ENCODE data around the gene ANKFN1. TPM values are rescaled to one million over a fixed set of nuclear protein-coding genes. Genes with fewer than 3 reads are reported as not detected.

The ANKFN1 gene
- total and polyA plus RNA-seq, 10 of the 15 experiments (the other 5 are each of a cell fraction or from before 2014, with no cell fraction given), result 0.19 TPM; not detected in 9

DNA sequence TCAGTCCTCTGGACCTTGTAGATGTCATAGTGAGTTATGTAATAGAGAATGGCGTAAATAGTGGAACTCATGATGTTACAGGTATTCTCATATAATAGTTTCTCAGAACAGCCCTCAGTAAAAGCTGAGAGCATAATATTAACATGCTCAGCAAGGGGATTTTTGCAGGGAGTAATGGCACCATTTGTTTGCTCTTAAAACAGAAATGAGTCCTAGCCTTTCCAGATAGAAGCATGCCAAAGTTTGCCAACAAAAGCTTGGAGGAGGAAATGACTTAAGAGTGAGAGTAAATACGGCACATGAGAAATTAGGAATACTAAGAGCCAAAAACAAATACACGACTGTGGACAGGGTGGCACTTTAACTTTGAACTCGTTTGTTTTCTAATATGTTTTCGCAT lies 198.4 kb downstream of the ANKFN1 start:
- Histone ChIP-seq H4K20me1 (ENCODE audit: control insufficient read depth, insufficient read depth) (no peaks in the 10 kb centered on the region), H3K4me2 (ENCODE audit: control insufficient read depth, insufficient read depth) (no peak overlapping the region), H2AFZ (ENCODE audit: control insufficient read depth, low read depth, low read length) (no peak overlapping the region), H3K9ac (ENCODE audit: control insufficient read depth, insufficient read depth, low read length) (no peak overlapping the region), H3K4me3 (no peak overlapping the region), H3K27me3 (replicated peaks in 1 of 2; ENCODE audit: control insufficient read depth in 2 of 2, insufficient read depth in 2 of 2, low read length in 1 of 2) (no peaks in the 10 kb centered on the region), H3K27ac (ENCODE audit: control insufficient read depth, insufficient read depth) (no peak overlapping the region), H3K4me1 (ENCODE audit: control insufficient read depth, insufficient read depth, low read length) (no peaks in the 10 kb centered on the region), H3K9me3 (replicated peaks; ENCODE audit: control insufficient read depth, insufficient read depth, low read length) (no peaks in the 10 kb centered on the region), H3K36me3 (ENCODE audit: control insufficient read depth in 2 of 2, insufficient read depth in 2 of 2, low read length in 1 of 2) (no peaks in the 10 kb centered on the region), H3K79me2 (ENCODE audit: control insufficient read depth, insufficient read depth, low read length) (no peaks in the 10 kb centered on the region)
- ChIA-PET SMC1A (ENCODE audit: uncharacterized antibody, unreplicated experiment) (no interaction called here), CTCF (no interaction called here), POLR2A (no interaction called here), RAD21 (ENCODE audit: unreplicated experiment) (no interaction called here)
- no peak for FAIRE-seq
- TF ChIP-seq JUNB (IDR thresholded peaks at IDR 0.05) (no peak), SP1 (IDR thresholded peaks at IDR 0.05; ENCODE audit: low read depth, low read length) (no peak)
- in situ Hi-C loops (cut with MboI), result no loop called here
- DNase-seq (ENCODE audit: low read depth, low spot score), result no peak
- intact Hi-C loops (cut with micrococcal nuclease; ENCODE audit: unreplicated experiment), result no loop called here
- no TSS peak for BruUV-seq (replicated peaks)
- 22% methylated on average over 5 of the region's 5 CpGs for WGBS (ENCODE audit: insufficient coverage, insufficient replicate concordance, low lambda C conversion rate, missing lambda C conversion rate)
- no peak for ATAC-seq

DNA sequence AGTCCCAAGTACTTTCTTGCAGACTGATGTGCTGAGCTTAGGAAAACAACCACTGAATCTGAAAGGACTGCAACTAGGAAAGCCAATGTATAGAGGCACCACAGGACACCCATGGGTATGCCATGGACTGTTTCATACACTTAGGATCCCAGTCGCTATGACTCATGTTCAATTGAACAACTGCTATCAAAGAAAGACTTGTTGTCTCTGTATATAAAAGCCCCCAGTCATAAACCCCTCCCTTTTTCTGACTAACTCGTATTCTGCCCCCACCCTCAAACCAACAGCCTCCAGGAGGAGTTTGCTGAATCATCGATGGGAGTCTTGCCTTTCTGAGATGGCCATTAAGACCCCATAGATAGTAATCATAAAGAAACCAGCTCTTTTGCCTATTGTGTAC lies 205.4 kb downstream of the ANKFN1 start:
- ChIA-PET CTCF (no interaction called here), POLR2A (no interaction called here), SMC1A (ENCODE audit: uncharacterized antibody, unreplicated experiment) (interaction anchor here (0.6 kb wide), 1 partner anchor 149 kb away, joined by 3 read pairs; no protein-coding TSS in a partner anchor), RAD21 (ENCODE audit: unreplicated experiment) (no interaction called here)
- no peaks in the 10 kb centered on the region for H3K9me3 ChIP-seq (replicated peaks; ENCODE audit: control insufficient read depth, insufficient read depth, low read length)
- no peak overlapping the region for H2AFZ ChIP-seq (ENCODE audit: control insufficient read depth, low read depth, low read length)
- H3K9ac ChIP-seq (ENCODE audit: control insufficient read depth, insufficient read depth, low read length), result no peak overlapping the region
- H3K27ac ChIP-seq (ENCODE audit: control insufficient read depth, insufficient read depth), result no peak overlapping the region
- BruUV-seq (replicated peaks), result no TSS peak
- H3K79me2 ChIP-seq (ENCODE audit: control insufficient read depth, insufficient read depth, low read length), result no peaks in the 10 kb centered on the region
- H4K20me1 ChIP-seq (ENCODE audit: control insufficient read depth, insufficient read depth), result no peaks in the 10 kb centered on the region
- FAIRE-seq, result no peak
- in situ Hi-C loops (cut with MboI) (no loop called here), intact Hi-C loops (cut with micrococcal nuclease; ENCODE audit: unreplicated experiment) (no loop called here)
- no peak for ATAC-seq
- no peak for DNase-seq (ENCODE audit: low read depth, low spot score)
- H3K4me2 ChIP-seq (ENCODE audit: control insufficient read depth, insufficient read depth), result no peak overlapping the region
- H3K27me3 ChIP-seq (replicated peaks in 1 of 2; ENCODE audit: control insufficient read depth in 2 of 2, insufficient read depth in 2 of 2, low read length in 1 of 2), result no peaks in the 10 kb centered on the region
- 14% methylated on average over 3 of the region's 3 CpGs for WGBS (ENCODE audit: insufficient coverage, insufficient replicate concordance, low lambda C conversion rate, missing lambda C conversion rate)
- H3K4me3 ChIP-seq, result no peak overlapping the region
- H3K36me3 ChIP-seq (ENCODE audit: control insufficient read depth in 2 of 2, insufficient read depth in 2 of 2, low read length in 1 of 2), result no peaks in the 10 kb centered on the region
- no peaks in the 10 kb centered on the region for H3K4me1 ChIP-seq (ENCODE audit: control insufficient read depth, insufficient read depth, low read length)
- TF ChIP-seq ZNF622 (IDR thresholded peaks at IDR 0.05) (no peak), RUNX3 (IDR thresholded peaks at IDR 0.05; ENCODE audit: low read length) (no peak), MTA2 (IDR thresholded peaks at IDR 0.05; ENCODE audit: low read depth) (no peak), TBL1XR1 (IDR thresholded peaks at IDR 0.05; ENCODE audit: low read depth, low read length) (no peak), ATF7 (IDR thresholded peaks at IDR 0.05; ENCODE audit: low read depth) (no peak), SIN3A (IDR thresholded peaks at IDR 0.05; ENCODE audit: low read depth, low read length) (no peak), BHLHE40 (IDR thresholded peaks at IDR 0.05; ENCODE audit: borderline replicate concordance in 1 of 2, low read depth in 2 of 2, low read length in 1 of 2) (no peak)
- TF ChIP-seq, protein P1, sequence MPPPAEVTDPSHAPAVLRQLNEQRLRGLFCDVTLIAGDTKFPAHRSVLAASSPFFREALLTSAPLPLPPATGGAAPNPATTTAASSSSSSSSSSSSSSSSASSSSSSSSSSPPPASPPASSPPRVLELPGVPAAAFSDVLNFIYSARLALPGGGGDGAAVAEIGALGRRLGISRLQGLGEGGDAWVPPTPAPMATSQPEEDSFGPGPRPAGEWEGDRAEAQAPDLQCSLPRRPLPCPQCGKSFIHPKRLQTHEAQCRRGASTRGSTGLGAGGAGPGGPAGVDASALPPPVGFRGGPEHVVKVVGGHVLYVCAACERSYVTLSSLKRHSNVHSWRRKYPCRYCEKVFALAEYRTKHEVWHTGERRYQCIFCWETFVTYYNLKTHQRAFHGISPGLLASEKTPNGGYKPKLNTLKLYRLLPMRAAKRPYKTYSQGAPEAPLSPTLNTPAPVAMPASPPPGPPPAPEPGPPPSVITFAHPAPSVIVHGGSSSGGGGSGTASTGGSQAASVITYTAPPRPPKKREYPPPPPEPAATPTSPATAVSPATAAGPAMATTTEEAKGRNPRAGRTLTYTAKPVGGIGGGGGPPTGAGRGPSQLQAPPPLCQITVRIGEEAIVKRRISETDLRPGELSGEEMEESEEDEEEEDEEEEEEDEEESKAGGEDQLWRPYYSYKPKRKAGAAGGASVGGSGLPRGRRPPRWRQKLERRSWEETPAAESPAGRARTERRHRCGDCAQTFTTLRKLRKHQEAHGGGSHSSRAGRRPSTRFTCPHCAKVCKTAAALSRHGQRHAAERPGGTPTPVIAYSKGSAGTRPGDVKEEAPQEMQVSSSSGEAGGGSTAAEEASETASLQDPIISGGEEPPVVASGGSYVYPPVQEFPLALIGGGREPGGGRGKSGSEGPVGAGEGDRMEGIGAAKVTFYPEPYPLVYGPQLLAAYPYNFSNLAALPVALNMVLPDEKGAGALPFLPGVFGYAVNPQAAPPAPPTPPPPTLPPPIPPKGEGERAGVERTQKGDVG (CRISPR knock-in tag; IDR thresholded peaks at IDR 0.05), result no peak
- TF ChIP-seq, protein P2, sequence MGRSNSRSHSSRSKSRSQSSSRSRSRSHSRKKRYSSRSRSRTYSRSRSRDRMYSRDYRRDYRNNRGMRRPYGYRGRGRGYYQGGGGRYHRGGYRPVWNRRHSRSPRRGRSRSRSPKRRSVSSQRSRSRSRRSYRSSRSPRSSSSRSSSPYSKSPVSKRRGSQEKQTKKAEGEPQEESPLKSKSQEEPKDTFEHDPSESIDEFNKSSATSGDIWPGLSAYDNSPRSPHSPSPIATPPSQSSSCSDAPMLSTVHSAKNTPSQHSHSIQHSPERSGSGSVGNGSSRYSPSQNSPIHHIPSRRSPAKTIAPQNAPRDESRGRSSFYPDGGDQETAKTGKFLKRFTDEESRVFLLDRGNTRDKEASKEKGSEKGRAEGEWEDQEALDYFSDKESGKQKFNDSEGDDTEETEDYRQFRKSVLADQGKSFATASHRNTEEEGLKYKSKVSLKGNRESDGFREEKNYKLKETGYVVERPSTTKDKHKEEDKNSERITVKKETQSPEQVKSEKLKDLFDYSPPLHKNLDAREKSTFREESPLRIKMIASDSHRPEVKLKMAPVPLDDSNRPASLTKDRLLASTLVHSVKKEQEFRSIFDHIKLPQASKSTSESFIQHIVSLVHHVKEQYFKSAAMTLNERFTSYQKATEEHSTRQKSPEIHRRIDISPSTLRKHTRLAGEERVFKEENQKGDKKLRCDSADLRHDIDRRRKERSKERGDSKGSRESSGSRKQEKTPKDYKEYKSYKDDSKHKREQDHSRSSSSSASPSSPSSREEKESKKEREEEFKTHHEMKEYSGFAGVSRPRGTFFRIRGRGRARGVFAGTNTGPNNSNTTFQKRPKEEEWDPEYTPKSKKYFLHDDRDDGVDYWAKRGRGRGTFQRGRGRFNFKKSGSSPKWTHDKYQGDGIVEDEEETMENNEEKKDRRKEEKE (IDR thresholded peaks at IDR 0.05), result no peak
- TF ChIP-seq, protein P3, sequence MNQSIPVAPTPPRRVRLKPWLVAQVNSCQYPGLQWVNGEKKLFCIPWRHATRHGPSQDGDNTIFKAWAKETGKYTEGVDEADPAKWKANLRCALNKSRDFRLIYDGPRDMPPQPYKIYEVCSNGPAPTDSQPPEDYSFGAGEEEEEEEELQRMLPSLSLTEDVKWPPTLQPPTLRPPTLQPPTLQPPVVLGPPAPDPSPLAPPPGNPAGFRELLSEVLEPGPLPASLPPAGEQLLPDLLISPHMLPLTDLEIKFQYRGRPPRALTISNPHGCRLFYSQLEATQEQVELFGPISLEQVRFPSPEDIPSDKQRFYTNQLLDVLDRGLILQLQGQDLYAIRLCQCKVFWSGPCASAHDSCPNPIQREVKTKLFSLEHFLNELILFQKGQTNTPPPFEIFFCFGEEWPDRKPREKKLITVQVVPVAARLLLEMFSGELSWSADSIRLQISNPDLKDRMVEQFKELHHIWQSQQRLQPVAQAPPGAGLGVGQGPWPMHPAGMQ (IDR thresholded peaks at IDR 0.05; ENCODE audit: borderline replicate concordance), result no peak
